Endothelial cell (in vitro differentiated cells): ENCODE measurements around the gene TBC1D8B. TPM values are rescaled to one million over a fixed set of nuclear protein-coding genes. Genes with fewer than 3 reads are reported as not detected.
"Not testable (repeated sequence)": the region's sequence is repeated elsewhere in the genome, so short reads cannot be mapped to it uniquely, and the experiment has no call there.

Experiments used
- DNase-seq: peaks from one replicate; pipeline ENCODE4 v3.0.0; 2021; ENCODE audit warnings: low spot score
- H3K27ac Mint-ChIP-seq: one replicate; pipeline ENCODE4 v1.8.0; 2021; ENCODE audit warnings: mixed read lengths, inconsistent platforms; ENCODE audit not compliant: unreplicated experiment
- H3K27me3 Mint-ChIP-seq: one replicate; pipeline ENCODE4 v1.8.0; 2021; ENCODE audit warnings: mild to moderate bottlenecking, moderate library complexity, mixed read lengths, inconsistent platforms; ENCODE audit not compliant: unreplicated experiment
- H3K36me3 Mint-ChIP-seq: one replicate; pipeline ENCODE4 v1.8.0; 2021; ENCODE audit warnings: mild to moderate bottlenecking, low read depth, mixed read lengths, inconsistent platforms; ENCODE audit not compliant: unreplicated experiment
- H3K4me1 Mint-ChIP-seq: one replicate; pipeline ENCODE4 v1.8.0; 2021; ENCODE audit warnings: mild to moderate bottlenecking, mixed read lengths, inconsistent platforms; ENCODE audit not compliant: unreplicated experiment
- H3K4me3 Mint-ChIP-seq: one replicate; pipeline ENCODE4 v1.8.0; 2021; ENCODE audit warnings: mild to moderate bottlenecking, mixed read lengths, inconsistent platforms; ENCODE audit not compliant: unreplicated experiment
- H3K9me3 Mint-ChIP-seq: one replicate; pipeline ENCODE4 v1.8.0; 2021; ENCODE audit warnings: mixed read lengths, inconsistent platforms; ENCODE audit not compliant: unreplicated experiment
- long read RNA-seq: library from polyadenylated mRNA; unstranded; transcript quantifications from one replicate; pipeline ENCODE4 v2.0.0, GENCODE V29; 2020; ENCODE audit not compliant: unreplicated experiment
- total RNA-seq: library from RNA; stranded (reverse); fragmentation: NEBNext Ultra II Directional; extraction: Animal tissue kit (Norgen Biotek cat#: 25700); gene quantifications from one replicate; pipeline ENCODE4 v1.2.1, GENCODE V29; 2021; ENCODE audit not compliant: unreplicated experiment
- TF ChIP-seq, protein P1 (sequence below): fragments of 200-600 bp; sonication (generic); IDR thresholded peaks from one replicate; pipeline ENCODE4 v1.5.0; 2021; ENCODE audit warnings: antibody characterized with exemption; ENCODE audit not compliant: unreplicated experiment

TBC1D8B gene
- total RNA-seq: 3.6 TPM
- long read RNA-seq, full-length matches to known transcripts: 1 of 1 reads
- long read RNA-seq, partial matches to known transcripts: 0 of 1 reads
- long read RNA-seq, other reads (novel, unspliced or antisense): 0 of 1 reads

DNA sequence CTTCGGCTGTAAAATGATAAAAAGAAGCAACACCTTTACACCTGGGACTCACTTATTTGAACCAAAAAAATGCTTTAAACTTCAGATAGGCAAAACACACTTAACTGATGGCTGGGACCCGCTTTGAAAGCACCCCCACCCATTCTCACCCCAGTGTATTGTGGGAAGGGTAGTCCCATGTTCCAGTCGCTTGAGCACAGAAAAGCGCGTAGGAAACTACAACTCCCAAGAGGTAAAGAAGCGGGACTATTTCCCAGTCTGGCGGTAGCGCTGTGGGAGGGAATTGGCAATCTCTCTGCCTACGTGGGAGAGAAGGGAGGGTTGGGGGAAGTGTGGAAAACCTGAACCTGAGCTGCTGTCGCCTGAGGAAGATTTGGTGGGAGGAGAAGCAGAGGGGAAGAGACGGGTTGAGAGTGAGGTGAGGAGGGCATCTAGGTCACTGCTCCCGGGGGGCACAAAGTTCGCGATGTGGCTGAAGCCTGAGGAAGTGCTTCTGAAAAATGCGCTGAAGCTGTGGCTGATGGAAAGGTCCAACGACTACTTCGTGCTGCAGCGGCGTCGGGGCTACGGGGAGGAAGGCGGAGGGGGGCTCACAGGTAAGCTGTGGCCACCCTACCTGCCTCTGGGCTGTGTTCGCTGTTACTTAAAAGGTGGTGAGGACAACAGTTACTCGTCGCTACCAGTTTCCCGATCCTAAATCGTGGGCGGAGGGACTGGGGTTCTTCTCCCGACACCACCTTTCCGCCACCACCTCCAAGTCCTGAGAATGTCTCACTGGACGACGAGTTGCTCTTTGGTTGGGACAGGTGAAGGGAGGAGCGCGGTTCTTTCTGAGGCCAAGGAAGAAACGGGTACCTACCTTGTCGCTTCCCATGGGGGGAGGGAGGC lies at the start of gene TBC1D8B:
TSS of gene TBC1D8B (plus strand) at position 286 of the 888 bp plus-strand sequence. CDS start at position 467, 181 bp downstream.
- H3K4me3 Mint-ChIP-seq: peak within 1 kb of the TSS; percentile 99
- peaks cover 7% of the 10 kb centered on the region for H3K4me1 Mint-ChIP-seq
- no peaks in the 10 kb centered on the region for H3K27me3 Mint-ChIP-seq
- TF ChIP-seq, protein P1, sequence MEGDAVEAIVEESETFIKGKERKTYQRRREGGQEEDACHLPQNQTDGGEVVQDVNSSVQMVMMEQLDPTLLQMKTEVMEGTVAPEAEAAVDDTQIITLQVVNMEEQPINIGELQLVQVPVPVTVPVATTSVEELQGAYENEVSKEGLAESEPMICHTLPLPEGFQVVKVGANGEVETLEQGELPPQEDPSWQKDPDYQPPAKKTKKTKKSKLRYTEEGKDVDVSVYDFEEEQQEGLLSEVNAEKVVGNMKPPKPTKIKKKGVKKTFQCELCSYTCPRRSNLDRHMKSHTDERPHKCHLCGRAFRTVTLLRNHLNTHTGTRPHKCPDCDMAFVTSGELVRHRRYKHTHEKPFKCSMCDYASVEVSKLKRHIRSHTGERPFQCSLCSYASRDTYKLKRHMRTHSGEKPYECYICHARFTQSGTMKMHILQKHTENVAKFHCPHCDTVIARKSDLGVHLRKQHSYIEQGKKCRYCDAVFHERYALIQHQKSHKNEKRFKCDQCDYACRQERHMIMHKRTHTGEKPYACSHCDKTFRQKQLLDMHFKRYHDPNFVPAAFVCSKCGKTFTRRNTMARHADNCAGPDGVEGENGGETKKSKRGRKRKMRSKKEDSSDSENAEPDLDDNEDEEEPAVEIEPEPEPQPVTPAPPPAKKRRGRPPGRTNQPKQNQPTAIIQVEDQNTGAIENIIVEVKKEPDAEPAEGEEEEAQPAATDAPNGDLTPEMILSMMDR: no peak
- H3K9me3 Mint-ChIP-seq: no peaks in the 10 kb centered on the region
- DNase-seq: peak; percentile 52
- H3K36me3 Mint-ChIP-seq: no peaks in the 10 kb centered on the region
- peak within 1 kb of the TSS; percentile 30 for H3K27ac Mint-ChIP-seq

DNA sequence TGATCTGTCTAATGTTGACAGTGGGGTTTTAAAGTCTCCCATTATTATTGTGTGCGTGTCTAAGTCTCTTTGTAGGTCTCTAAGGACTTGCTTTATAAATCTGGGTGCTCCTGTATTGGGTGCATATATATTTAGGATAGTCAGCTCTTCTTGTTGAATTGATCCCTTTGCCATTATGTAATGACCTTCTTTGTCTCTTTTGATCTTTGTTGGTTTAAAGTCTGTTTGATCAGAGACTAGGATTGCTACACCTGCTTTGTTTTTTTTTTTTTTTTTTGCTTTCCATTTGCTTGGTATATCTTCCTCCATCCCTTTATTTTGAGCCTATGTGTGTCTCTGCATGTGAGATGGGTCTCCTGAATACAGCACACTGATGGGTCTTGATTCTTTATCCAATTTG lies 33.2 kb upstream of the TBC1D8B start:
- not testable (repeated sequence) for H3K36me3 Mint-ChIP-seq, H3K27me3 Mint-ChIP-seq, H3K9me3 Mint-ChIP-seq, DNase-seq, H3K27ac Mint-ChIP-seq, H3K4me3 Mint-ChIP-seq, H3K4me1 Mint-ChIP-seq

DNA sequence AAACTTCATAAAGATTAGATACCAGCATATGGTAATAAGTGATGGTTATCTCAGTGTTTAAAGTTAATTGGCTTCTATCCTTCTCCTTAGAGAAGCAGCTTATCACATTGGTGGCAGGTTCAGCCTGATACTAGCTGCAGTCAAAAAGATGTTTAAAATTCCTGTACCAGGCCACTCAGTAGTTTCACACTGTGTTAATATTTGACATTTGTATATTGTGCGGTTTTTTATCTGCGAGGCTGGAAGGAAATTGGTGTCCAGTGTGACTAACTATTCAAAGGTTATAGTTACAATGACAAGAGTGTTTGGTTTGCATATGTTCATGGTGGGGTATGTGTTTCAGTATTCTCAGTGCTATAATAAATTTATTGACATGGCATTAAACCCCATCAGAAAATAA lies 27.5 kb upstream of the TBC1D8B start:
- TF ChIP-seq, protein P1: no peak
- H3K4me3 Mint-ChIP-seq: no peak overlapping the region
- peaks cover 2% of the 10 kb centered on the region for H3K27me3 Mint-ChIP-seq
- no peaks in the 10 kb centered on the region for H3K9me3 Mint-ChIP-seq
- no peak for DNase-seq
- no peak overlapping the region for H3K27ac Mint-ChIP-seq
- no peaks in the 10 kb centered on the region for H3K4me1 Mint-ChIP-seq
- no peaks in the 10 kb centered on the region for H3K36me3 Mint-ChIP-seq

DNA sequence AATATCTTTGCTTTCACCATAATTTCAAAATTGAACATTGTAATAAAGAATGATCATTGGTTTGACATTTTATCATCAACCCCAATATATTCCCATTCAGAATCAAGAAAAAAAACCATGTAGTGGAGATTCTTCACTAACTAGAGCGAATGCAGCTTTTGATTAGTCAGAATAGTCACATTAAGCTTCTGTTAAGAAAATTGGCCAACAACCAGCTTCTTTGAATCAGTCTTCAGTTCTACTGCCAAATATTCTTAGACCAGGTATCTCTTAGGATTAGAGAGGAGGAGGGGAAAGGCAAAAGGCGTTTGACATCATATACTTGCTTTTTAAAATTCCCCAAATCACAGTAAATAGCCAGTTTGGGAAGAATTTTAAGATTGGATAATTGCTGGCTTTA lies 22.2 kb upstream of the TBC1D8B start:
- Mint-ChIP-seq H3K9me3 (no peaks in the 10 kb centered on the region), H3K4me3 (no peak overlapping the region), H3K27me3 (no peaks in the 10 kb centered on the region), H3K36me3 (no peaks in the 10 kb centered on the region), H3K4me1 (no peaks in the 10 kb centered on the region), H3K27ac (no peak overlapping the region)
- TF ChIP-seq, protein P1: no peak
- no peak for DNase-seq

DNA sequence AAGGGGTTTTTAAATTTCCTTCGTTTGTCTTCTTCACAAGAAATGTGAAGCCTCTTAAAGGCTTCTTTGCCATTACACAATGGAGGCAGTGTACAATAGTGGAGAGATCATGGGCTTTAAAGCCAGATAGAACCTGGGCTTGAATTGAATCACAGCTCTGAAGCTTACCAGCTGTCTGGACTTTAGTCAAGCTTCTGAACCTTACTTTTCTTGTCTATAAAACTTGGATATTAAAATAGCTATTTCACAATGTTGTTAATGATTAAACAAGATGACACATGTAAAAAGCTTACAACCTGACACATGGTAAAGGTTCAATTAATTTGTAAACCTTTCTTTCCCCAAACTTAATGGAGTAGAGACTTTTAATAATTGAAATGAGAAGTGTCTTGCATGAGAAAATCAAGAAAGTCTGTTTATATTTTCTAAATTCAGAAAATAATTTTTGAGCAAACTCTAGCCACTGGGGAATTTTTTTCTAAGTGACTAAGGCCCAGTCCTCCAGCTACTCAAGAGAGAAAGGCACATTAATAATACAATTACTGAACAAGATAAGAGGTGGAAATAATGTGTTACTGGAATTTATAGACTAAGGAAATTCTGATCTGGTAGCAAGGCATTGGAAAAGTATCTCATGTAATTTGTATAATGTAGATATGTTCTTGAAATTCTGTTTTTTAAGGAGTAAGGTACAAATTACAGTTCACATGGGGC lies 21.7 kb upstream of the TBC1D8B start:
- H3K9me3 Mint-ChIP-seq: no peaks in the 10 kb centered on the region
- TF ChIP-seq, protein P1: no peak
- H3K27me3 Mint-ChIP-seq: no peaks in the 10 kb centered on the region
- no peak for DNase-seq
- no peak overlapping the region for H3K4me3 Mint-ChIP-seq
- H3K36me3 Mint-ChIP-seq: no peaks in the 10 kb centered on the region
- no peak overlapping the region for H3K27ac Mint-ChIP-seq
- no peaks in the 10 kb centered on the region for H3K4me1 Mint-ChIP-seq
